GM21723 (cell line): ENCODE data around the gene GJC2.
A peak's percentile ranks its signal among the peaks of the same experiment; 100 is the strongest.
"Not testable (repeated sequence)": the region's sequence is repeated elsewhere in the genome, so short reads cannot be mapped to it uniquely, and the experiment has no call there.

Experiments
- ATAC-seq: cut with Tn5 transposase; IDR thresholded peaks from one replicate; pipeline ENCODE4 v1.9.1; 2021; ENCODE audit warnings: mild to moderate bottlenecking, moderate library complexity; ENCODE audit not compliant: unreplicated experiment

Gene GJC2

GRCh38 chr1:228149406-228150119 is at the start of gene GJC2:
TSS of gene GJC2 (plus strand) at chr1:228149930. CDS start at chr1:228157759, 7,829 bp downstream.
- ATAC-seq, result no peak

DNA sequence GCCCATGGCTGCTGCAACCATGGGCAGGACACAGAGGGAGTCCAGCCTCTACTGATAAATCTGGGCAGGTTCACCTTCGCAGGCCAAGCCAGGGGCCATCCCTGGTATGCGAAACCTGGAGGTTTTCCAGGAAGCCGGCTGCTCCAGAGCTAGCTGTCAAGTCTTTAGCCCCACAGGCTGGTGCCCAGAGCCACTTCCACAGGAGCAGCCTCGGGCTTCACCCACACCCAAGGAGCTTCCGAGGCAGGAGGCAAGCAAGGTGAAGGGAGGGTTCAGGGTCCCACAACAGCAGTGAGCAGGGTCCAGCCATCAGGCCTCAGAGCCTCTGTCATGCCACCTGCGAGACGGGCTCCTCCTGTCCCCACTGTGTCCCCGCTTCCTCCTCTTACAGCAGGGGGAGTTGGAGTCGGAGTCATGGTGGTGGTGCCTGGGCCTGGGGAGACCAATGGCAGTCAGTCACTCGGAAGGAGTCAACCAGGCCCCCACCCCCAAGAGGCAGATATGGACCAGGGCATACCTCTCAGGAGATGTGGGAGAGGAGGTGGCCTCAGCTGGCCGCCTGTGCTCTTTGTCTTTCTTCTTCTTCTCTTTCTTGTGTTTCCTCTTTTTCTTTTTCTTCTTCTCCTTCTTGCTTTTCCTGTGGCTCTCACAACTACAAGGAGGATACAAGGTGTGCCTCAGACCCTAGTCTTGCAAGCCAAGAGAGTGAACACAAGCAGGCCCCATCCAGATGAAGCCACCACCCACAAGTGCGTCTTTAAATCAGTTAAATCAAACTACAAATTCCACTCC is 48.7 kb upstream of the GJC2 start:
- no peak for ATAC-seq

DNA sequence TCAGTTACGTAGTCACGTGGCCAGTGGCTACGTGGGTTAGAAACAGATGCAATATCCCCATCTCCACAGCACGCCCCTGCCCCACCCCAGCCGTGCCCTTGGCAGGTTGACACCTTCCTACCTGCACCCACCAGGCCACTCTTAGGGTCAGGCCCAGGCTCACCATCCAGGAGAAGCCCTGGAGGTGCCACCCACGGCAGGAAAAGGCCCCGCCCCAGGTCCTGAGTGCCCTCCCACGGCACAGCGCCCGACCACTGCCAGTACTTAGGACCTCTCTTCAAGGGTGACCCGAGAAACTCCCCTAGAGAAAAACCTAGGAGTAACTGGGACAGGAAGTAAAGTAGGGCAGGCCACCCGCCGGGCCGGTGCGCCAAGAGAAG is 48.1 kb upstream of the GJC2 start:
- no peak for ATAC-seq

DNA sequence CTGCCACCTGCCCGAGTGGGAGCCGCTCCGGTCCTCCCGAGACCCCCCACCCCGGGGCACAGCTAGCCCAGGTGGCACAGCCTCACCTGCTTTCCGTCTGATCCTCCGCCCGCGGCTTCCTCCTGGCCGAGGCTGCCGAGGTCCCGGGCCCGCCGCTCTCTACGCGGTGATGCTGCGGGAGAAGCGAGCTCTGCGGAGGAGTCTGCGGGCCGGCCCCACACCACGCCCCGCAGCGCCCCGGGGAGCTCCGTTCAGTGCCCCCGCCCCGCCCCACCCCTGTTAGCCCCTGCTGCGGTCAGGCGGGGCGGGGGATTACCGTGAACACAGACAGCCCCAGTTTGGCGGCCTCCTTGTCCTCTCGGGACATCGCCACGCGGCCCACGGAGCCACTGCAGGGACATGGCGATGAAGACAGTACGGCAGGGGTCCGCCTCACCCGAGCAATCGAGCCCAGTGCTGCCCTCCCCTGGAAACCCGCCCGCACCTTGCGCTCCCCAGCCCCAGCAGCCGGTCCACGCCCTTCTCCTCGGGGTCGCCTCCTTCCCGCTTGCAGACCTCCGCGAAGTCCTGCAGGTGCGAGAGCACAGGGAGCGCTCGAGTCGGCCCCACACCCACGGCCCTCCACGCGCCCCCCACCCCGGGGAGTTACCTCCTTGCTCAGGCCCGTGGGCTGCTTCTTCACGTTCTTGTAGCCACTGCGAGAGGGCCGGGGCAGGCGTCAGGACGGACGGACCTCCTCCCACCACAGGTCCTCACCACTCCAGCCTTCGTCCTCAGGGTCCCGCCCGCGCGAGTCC is 47.5 kb upstream of the GJC2 start:
- ATAC-seq, result peak; percentile 35

DNA sequence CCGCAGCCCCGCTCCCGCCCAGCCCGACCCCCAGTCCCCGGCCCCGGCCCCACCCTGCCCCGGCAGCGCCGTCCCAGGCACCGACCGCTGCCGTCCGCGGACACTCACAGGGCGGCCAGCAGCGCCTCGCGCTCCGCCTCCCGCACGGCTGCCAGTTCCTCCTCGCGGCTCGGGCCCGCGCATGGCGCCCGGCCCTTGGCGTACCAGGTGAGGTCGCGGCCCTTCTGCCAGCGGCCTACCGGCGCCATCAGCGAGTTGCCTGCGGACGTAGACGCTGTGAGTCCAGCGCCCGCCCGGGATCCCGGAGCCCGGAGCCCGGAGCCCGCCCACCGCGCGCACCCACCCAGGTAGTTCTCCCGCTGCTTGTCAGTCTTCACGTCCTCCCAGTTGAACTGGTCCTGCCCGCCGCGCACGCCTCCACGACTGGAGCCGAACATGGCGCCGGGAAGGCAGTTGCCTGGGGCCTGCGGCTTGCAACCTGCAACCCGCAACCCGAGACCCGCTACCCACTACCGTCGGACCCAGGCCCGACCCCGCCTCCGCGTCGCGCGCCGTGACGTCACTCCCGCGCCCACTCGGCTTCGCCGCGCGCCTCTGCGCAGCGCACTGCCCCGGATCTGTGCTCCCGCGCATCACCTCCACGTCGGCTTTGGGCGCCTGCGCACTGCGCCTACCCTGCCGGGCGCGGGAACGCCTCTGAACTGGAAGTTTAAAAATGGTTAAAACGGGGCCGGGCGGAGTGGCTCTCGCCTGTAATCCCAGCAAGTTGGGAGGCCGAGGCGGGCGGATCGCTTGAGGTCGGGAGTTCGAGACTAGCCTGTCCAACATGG is 46.7 kb upstream of the GJC2 start, which contains the start of gene C1orf35:
Gene C1orf35 (minus strand): TSS at position 535 of the 830 bp plus-strand sequence. CDS start 98 bp downstream, at position 437.
- ATAC-seq, result peak; percentile 59

- no peak for ATAC-seq
Measured at GRCh38 chr1:228104526-228105269, 45.0 kb upstream of the GJC2 start.

DNA sequence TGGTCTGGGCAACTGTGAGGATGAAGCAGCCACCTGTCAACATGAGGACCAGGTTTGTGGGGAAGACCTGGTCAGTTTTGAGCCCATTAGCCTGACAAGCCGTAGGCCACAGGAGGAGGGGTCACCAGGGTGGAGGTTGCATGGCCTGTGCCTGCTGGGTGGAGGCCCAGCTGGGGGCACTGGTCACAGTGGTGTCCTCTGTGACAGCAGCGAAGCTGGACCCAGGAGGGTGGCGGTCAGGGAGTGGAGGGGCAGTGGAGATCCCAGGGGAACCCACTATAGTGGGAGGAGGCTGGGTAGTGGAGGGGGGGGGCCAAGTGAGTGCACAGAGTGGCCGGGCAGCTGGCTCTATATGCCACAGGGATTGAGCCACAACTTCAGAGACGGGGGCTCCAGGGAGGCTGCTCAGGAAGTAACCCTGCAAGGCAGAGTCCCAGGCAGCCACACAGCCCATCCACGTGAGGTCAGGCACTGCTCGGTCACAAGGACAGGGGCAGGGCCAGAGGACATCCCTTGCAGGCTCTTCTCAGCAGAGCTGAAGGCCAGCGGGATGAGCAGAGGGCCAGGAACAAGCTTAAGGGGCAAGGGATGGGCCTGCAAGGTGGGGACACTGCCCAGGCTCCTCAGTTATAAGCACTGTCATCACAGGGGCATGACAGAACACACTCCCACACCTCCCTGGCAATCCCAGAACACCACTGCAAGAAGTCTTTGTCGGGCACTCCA is 44.3 kb upstream of the GJC2 start:
- ATAC-seq, result no peak

DNA sequence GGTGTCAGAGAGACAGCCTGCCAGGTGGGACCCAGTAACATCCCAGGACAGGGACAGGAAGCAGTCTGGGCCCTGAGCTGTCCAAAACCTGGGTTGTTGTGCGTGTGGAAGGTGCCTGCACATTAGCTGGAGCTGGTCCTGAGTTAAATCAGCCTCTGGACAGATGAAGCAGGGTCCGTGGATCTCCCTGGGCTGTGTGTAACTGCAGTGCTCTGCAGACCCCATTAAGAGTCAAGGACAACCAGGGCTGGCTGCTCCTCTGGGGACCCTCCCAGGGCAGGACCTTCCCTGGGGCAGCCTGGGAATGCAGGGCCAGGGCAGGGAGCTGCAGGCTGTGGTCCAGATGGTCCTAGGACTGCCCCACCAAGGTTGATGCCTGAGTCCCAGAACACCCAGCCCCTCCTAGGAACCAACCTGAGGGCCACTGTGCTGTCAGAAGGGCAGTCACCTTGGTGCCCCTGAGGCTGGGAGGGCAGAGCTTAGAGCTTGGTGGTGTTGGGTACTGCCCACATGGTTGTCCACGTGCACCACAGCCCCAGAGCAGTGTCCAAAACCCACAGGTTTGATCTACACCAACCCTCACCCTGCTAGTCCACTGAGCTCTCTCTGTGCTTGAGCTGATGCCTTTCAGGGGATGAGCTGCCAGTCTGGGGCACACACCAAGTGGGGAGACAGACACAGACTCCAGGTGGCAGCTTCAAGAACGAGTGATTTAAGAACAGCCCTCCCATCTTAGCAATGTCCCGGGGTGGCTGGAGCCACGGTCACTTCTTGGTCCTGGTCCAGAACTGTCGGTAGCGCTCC is 43.5 kb upstream of the GJC2 start:
- no peak for ATAC-seq

GRCh38 chr1:228106800-228107054 is 43.0 kb upstream of the GJC2 start:
- ATAC-seq, result no peak

DNA sequence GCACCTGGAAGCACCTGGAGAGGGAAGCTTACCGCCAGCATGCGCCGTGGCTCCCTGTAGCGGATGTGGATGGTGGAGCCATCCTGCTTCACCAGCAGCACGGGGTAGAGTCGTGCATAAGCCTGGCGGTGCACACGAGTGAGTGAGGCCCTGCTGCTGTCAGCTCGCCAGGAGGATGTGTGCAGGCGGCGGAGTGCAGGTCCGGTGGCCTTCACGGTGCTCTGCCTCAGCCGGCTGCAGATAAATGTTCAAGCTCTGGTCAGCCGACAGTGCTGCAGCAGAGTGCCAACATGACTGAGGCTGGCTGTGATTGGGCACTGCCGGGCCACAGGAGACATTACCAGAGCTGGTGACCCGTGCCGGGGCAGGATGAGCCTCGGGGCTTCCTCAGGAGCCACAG is 42.1 kb upstream of the GJC2 start:
- ATAC-seq, result no peak

- ATAC-seq, result no peak
Measured at GRCh38 chr1:228108055-228108690, 41.6 kb upstream of the GJC2 start.

DNA sequence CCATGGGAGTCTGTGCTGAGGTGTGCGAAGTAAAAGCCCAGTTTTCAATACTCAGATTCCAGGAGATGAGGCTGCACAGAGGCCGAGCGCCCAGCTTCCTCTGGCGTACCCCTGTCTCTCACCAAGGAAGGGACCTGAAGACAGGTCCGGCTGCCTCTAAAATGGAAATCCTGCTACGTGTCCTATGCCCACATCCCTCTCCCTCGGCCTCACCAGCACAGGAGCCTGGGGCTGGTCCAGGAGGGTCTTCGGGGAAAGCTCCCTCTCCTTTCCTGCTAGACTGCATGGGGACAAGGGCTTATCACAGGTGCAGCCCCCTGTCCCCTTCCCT is 41.0 kb upstream of the GJC2 start:
- no peak for ATAC-seq

GRCh38 chr1:228109073-228109961 is 40.4 kb upstream of the GJC2 start, which contains the start of gene MRPL55:
TSS of gene MRPL55 (minus strand) at chr1:228109299. CDS start at chr1:228108260, 1,039 bp downstream.
- peak; percentile 87 for ATAC-seq

- ATAC-seq, result no peak
Measured at GRCh38 chr1:228109962-228110488, 39.7 kb upstream of the GJC2 start.

GRCh38 chr1:228110556-228110955 is 39.2 kb upstream of the GJC2 start:
- ATAC-seq, result no peak

DNA sequence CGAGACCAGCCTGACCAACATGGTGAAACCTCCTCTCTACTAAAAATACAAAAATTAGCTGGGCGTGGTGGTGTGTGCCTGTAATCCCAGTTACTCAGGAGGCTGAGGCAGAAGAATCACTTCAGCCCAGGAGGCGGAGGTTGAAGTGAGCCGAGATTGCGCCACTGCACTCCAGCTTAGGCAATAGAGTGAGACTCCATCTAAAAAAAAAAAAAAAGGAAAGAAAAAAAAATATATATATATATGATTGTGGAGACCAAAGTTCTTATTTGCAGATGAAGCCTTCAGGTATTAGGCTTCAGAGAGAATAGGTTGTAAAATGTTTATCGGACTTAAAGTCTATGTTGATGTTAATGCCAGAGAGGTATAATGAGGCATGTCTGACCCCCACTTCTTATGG is 38.4 kb upstream of the GJC2 start:
- not testable (repeated sequence) for ATAC-seq

GRCh38 chr1:228112167-228112566 is 37.6 kb upstream of the GJC2 start:
- ATAC-seq, result no peak
